Cerebellar cortex (tissue), 1 donor: Measurements from ENCODE around the gene HDAC4.
A peak's percentile ranks its signal among the peaks of the same experiment; 100 is the strongest.

Source experiments
- DNase-seq: peaks from one replicate; pipeline ENCODE4 v3.0.0-alpha.2; 2015; ENCODE audit warnings: low spot score

The HDAC4 gene

DNA sequence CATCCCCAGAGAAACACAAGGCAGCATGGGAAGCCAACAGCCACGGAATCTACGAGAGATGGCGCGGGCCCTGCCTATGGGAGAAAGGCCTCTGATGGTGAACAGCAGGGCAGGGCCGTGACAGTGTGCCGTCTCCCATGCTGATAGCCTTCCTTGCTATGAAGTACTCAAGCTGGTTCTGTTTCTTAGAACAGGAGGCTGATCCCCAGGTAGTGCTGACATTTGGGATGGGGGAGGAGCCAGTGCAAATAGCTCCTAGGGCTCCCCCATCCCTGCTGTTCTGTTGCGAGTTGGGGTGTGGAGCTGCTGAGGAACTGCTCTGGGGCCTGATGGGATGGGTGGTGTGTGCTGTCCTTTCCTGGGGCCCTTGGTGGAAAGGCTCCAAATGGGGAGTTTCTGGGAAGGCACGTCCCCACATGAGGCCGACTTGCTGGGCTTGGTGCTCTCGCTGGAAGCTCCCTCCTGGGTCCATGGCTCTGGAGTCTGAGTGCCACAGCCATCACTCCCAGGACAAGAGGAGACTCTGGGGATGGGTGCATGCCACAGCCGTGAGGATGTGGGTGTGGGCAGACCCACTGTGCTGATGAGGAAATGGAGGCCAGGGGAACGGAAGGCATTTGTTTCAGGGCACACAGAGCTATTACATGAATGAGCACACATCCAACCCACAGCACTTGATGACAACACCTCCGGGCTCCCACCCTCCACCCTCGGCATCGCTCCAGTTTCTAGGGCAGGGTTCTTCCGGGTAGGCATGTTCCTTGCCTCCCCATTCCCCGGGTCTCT, 246.8 kb downstream of the HDAC4 start:
- peak; percentile 65 for DNase-seq

DNA sequence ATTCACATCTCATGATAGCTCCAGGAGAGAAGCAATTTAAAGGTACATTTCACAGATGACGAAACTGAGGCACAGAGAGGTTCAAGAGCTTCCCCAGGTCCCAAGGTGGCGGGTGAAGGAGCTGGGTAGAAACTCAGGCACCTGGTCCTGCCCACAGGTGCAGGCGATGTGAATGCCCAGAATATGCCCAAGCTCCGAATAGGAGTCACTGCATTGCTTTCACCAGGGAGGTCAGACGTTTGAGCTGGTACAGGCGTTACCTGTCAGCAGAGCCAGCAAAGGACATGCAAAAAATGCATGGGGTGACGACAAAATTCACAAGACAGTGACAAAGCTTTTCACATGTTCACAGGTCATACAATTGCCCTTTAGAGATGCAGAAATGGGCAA, 247.9 kb downstream of the HDAC4 start:
- no peak for DNase-seq

DNA sequence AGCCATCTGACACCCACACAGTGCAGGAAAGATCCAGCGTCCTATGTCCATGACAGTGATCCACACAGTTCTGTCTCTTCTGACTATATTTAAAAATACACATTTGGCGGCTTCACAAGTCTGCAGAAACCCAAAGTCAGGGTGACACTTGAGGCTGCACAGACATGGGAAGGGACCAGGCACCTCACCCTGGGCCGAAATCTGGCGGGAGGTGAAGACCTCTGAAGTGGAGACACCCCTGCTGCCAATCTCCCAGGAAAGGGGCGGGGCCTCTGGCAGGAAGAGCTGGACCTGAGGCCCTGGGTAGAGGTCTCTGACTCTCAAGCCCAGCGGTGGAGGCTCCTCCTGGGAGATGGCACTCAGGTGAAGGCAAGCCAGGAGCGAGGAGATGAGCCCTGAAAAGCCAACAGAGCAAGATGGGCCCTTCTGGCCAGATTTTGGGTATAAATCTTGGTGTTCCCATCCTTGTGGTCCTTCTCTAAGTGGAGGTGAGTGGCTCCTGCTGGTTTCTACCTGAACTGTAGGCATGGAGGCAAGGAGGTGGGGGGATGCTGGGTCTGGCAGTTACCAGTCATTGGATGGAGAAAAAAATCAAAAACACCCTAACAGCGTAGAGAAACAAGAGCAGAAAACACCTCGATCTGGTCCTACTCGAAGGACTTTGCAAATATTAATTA, 248.4 kb downstream of the HDAC4 start:
- no peak for DNase-seq

DNA sequence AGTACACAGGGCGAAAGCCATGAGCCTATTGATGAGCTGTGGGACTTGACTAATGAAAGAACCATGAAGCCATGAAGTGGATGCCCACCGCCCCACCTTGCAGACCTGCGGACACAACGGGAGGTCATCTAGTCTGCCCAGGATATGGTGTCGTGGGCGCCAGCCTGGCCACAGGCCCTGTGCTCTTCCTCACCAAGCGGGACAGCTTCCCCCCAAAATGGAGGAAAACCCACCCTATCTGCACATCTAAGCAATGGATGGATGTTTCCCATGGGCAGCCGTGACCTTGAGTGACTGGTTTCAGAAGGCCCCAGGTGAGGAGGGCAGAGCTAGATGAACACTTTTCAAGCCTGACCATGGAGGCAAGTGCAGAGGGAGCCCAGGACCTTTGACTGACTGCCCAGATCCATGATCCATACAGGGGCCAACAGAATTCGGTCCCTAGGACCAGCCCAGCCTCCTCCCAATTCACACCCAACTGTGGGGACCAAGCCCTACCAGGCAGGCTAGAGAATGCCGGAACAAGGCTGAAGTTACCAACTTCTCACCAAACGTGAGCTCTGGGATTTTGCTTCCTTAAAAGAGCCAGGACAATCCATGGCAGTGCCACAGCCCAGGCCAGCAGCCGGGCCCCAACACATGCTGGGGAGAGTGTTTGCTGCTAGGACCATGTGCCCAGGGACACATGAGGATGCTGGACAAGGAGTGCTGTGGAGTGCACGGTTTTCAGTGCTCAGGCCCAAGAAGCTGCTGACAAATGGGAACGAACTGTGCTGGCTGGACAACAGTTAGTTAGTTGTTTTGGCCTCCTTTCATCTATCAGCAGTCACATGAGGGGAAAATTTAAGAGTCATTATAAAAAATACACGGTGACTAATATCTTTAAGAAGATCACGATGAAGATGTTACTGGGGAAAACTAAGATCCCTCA, 249.4 kb downstream of the HDAC4 start:
- no peak for DNase-seq

DNA sequence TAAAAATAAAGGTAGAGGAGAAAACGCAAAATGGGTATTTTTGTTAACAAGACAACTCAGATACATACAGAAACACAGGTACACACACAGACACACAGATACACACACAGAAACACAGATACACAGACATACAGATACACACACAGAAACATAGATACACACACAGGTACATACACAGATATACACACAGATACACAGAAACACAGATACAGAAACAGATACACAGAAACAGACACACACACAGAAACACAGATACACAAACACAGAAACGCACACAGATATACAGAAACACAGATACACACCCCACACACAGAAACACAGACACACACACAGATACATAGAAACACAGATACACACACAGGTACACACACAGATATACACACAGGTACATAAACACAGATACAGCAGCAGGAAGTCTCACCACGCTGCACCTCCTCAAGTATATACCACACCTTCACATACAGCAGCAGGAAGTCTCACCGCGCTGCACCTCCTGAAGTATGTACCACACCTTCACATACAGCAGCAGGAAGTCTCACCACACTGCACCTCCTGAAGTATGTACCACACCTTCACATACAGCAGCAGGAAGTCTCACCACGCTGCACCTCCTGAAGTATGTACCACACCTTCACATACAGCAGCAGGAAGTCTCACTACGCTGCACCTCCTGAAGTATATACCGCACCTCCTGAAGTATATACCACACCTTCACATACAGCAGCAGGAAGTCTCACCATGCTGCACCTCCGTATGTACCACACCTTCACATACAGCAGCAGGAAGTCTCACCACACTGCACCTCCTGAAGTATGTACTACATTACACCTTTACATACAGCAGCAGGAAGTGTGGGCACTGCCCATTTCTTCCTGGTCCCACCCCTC, 250.5 kb downstream of the HDAC4 start:
- DNase-seq, result no peak

DNA sequence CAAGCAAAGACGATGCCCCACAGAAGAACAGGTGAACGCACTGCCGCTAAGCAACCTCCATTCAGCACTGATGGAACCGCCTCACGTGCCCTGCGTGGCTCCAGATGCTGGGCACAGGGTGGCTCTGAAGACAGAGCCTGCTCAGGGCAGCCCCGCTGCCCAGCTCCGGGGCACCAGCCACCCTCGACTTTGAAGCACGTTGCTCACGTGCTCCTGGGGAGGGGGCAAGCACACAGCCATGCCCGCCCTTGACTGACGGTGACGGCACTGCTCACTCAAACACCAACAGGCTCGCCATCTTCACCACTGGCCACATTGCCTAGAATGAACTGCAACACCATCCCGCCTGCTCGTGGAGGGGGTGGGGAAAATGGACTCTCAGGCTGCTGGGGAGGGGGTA, 251.3 kb downstream of the HDAC4 start:
- no peak for DNase-seq

DNA sequence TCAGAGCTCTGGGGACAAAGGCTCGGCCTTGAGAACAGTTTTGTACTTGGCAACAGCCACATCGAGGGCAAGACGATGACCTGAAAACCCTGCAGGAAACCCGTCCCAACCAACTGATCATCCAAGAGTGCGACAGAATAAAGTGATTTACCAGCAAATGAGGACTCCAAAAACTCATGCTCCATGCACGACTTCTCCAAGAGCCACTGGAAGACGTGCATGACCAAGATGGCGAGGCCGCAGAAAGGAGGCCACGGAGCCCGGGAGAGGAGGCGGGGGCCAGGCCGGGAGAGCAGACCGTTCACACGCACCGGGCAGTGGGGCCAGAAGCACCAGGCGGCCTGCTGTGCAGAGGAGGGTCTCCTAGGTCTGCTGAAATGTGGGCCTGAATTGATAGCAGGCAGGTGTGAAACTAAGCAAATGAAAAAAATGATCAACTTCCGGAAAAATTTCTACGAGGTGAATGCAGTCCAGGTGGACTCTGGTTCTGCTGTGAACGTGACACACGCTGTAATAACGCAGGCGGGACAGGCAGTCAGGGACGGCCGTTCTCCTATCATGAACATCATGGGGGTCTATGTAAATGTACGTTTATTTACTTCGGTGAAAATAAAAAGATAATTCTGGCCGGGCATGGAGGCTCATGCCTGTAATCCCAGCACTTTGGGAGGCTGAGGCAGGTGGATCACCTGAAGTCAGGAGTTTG, 252.2 kb downstream of the HDAC4 start:
- DNase-seq, result no peak

DNA sequence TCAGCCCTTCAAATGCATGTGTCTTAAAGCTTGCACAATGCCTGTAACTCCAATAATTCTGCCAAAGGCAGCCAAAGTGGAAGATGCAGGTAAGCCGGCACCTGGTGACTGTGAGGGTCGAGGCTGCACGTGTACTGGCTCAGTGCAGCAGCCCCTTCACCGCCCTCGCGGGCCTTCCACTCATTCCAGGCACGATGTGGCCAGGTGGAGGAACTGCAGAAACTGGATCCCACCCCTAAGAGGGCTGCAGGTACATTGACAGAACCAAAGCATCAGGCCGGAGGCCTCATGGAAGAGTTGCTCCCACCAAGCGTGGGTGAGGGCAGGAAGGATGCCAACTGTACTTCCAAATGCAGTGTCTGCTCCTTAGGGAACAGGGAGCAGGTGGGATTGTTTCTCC, 253.4 kb downstream of the HDAC4 start:
- DNase-seq, result no peak

DNA sequence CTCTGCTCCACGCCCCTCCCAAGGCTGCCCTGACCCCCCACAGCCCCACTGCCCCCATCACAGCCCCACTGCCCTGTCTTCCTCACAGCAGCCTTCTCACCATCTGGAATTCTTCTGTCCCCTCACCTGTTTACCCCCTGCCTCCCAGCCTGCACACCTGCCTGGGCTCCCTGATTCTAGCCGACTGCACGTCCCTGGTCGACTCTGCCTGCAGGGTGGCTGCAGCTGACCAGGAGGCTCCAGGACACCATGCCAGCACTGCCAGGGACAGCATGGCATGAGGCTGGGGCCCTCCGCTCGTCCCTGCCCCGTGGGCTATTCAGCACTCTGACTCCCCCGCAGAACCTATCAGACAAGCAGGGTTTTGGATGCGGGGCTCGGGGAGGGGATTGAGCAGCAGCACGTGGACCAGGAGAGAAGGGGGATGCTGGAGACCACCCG, 254.1 kb downstream of the HDAC4 start:
- no peak for DNase-seq

DNA sequence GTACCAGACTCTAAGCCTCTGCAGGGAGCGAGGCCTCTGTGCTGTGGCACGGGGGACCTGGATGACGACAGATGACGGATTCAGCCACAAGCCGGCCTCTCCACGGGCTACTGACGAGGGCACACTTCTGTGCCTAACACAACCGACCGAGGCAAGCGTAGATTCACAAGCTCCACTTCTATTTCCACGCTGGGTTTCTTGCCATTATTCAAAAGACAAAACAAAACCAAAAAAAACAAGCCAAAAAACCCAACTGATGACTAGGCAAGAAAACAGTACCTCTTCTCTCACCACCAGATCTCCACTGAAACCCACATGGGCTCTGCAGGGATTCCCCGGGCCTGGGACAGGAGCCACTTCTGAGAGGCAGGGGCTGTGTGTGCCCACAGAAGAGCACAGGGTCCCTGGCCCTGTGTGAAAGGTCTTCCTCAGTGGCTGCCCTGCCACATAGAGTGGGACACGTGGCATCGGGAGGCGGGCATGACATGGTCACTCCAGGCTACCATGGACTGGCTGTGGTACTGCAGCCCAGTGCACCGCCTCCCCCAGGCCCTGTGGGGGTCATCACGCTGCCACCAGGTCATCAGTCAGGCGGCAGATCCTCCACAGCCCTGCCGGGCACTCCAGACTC, 254.7 kb downstream of the HDAC4 start:
- DNase-seq, result no peak

DNA sequence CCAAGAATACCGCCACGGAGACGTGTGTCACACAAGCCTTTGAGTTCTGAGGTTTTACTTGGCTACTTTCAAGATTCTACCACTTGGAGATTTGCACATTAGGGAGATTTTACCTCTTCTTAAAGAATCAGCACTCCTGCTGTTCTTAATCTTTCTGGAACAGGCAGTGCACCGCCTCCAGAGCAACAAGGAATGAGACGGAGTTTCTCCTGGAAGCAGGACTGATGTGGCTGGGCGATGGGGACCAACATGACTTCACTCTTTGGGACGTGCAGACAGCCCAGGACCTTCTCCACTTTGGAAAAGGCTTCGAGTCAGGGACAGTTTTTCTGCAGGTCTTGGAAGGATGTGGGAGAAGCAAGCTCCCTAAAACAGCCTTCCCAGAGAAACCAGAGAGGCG, 255.2 kb downstream of the HDAC4 start:
- no peak for DNase-seq

DNA sequence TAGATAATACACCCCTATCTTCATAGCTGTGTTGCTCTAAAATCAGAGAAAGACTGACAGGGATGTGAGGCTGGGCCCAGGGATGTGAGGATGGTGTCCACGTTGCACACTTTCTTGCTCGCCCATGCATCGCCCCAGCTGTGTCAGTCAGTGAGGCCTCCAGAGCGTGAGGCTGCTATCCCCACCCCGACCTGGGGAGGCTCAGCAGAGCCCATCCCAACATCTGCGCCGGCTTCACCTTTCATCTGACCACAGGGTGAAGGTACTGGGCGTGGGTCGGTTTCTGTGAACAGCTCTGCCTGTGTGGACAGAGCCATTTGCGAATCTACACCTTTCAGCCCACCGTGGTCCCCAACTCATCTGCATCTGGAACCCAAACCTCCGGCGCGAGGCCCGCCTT, 255.7 kb downstream of the HDAC4 start:
- no peak for DNase-seq

DNA sequence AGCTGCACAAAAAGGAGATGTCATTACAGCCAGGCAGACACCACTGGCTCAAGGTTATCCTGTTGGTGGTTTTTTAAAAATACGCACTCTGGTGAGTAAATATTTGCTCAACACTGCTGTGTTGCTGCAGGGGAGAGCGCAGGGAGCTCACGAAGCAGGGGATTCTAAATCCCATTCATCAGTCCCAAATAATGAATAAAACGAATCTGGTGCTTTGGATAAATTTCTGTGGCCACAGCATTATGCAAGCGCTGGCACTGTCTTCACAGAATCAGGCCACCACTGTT, 256.2 kb downstream of the HDAC4 start:
- no peak for DNase-seq

DNA sequence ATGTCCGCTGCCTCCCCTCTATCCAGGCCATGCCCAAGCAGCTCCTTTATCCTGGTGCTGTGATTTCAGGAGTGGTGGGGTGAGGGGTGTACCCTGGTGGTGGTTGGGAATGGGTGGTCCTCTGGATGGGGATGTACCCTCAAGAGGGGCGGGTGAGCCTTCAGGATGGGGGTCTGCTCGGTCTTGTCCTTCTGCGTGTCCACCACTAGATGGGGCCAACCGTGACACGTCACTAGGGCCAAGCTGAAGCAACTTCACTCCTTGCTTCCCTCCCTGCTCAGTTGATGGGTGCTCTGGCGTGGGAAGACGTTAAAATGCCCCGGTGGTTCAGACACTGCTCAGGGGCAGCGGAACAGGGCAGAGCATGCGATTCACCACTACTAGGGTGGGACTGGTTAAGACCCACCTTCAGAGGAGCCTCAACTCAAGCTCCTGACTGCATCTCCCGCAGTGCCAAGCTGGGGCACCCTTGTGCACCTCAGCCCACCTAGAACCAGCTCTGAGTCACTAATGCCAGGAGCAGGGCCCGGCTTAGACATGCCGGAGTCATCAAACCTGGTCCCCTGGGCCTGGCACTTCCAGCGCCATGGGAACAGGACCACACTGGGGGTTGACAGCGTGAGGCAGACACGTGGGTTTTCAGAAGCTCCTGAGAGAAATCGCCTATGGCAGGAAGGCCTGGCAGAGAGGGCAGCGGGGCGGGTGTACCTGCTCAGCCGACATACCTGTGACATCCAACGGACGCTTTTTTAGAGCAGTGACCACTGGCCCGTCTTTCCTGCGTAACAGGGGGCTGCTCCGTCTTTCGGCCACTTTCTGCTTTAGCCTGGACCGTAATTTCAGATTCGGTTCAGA, 256.7 kb downstream of the HDAC4 start:
- DNase-seq, result peak; percentile 41

DNA sequence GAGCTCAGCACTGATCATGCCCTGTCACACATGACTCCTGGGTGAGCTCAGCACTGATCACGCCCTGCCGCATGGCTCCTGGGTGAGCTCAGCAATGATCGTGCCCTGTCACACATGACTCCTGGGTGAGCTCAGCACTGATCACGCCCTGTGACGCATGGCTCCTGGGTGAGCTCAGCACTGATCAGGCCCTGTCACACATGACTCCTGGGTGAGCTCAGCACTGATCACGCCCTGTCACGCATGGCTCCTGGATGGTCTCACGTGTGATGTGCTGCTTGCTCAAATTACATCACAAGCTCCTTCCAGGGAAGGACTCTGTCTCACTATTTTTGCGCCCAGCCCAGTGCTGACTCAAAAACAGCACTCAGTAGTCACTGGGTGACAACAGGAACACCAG, 258.0 kb downstream of the HDAC4 start:
- DNase-seq, result no peak

DNA sequence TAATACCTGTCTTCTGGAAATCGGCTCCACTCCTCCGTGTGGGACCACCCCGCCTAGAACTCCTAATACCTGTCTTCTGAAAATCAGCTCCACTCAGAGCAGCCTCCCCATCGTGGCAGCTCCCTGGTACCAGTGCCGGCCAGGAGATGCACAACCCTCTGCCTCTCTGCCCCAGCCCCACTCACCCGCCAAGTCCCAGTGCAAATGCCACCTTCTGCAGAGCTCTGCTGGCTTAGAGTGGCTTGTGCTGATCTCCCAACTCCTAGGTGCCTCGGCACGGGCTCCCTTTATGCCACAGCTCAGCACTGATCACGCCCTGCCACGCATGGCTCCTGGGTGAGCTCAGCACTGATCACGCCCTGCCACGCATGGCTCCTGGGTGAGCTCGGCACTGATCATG, 258.5 kb downstream of the HDAC4 start:
- no peak for DNase-seq

DNA sequence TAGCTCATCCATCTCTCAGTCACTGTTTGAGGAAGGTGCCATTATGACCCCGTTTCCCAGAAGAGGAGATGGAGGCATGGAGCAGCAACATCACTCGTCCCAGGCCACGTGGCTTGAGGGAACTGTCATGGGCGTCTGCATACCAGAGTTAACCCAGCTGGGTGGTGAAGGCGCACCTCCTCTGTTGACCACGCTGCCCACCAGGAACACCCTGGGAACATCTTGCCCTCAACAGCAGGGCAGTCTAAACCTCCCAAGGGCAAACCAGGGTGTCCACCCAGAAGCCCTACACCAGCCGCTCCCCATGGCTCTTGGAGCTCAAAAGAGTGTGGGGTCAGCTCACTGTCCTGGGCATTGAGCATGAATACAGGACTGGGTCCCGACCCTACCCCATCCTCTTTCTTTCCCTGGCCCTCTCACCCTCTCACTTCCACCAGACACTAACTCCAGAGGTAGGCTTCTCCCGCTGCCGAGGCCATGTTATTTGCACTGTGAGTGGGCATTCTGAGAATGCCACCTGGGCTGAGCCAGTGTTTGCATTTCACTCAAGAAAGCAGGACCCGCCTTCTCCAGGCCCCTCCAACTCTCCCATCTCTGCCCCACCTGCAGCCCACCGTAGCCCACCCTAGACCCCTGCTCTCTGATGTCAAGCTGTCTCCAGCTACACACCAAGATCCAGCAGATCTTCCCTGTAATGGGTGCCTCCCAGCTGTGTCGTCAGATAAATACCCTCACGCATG, 259.6 kb downstream of the HDAC4 start:
- no peak for DNase-seq

DNA sequence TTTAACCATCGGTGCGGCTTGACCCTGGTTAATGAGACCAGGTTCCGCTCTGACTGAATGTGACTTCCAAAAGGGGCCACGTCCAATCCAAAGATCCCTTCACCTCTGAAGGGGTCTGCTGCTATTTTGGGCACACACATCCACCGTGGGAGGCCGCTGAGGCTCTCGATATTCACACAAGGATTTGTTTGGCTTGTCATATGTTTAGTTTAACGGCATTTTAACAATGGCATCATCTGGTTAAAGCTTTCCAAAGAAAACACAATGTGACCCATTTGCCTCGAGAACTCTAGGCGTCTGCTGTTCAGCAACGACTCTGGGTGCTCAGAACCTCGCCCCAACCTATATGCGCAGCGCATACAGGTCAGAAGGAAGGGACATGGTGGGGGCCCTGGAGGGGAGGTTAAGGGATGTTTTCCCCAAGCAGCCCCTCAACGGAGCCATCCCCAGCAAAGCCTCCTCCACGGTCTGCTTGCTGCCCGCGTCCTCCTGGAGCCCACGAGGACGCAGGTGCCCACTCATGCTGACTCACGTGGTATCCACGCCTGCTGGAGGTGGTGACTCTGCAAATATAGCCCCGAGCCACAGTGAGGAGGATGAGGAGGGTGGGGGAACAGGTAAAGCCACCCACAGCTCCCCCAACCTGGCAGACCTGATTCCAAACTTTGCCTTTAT, 260.3 kb downstream of the HDAC4 start:
- DNase-seq, result no peak

DNA sequence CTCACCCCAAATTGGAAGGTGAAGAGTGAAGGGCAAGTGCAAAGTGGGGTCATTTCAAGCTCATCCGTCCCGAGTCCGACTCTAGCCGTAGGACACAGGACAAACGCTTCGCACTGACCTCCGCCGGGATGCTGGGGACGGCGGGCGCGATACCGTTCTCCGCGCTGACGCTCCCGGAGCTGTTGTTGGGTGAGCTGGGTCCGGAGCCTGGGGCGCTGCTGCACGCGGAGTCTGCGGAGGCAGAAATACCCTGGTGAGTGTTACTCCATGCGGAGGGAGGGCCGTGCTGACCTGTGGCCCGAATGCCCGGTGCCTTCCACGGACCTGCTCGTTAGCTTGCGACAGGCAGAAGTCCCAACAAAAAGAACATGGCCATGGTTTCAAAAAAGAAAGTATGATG, 261.3 kb downstream of the HDAC4 start:
- no peak for DNase-seq
